B cell (primary cell): ENCODE data around the gene VPS51.

Source experiments
- CTCF ChIP-seq: fragments of 200-600 bp; IDR thresholded peaks from one replicate; pipeline ENCODE4 v1.8.0; 2022; ENCODE audit warnings: antibody characterized with exemption, mild to moderate bottlenecking
- EZH2 ChIP-seq: IDR thresholded peaks from 2 replicates; pipeline ENCODE4 v1.6.1; 2012; ENCODE audit warnings: borderline replicate concordance, low read depth, mild to moderate bottlenecking, moderate library complexity, low read length; ENCODE audit not compliant: insufficient read depth, poor library complexity, severe bottlenecking

GRCh38 chr11:65065851-65066250 is 30.2 kb upstream of the VPS51 start:
- TF ChIP-seq CTCF = no peak
- TF ChIP-seq EZH2 = no peak
